ENCODE measurements around the gene RAB40AL.

DNA sequence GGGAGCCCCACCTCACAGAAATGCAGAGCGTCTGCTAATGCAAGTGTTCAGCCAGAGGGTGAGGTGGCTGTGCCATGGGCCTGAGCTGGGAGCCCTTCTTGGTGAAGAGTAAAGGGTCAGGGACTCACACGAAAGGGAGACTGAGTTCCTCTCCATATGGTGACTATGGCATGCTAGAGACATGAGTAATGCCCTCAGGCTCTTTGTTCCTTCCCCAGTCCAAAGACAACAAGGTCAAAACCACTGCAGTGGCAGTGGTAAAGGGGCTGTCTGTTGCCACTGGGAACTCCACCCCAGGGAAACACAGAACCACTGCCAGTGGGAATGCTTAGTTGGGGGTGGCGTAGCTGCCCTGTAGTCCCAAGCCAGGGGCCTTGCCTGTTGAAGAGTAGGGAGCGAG lies 22.4 kb downstream of the RAB40AL start:
- TF ChIP-seq, protein P1, sequence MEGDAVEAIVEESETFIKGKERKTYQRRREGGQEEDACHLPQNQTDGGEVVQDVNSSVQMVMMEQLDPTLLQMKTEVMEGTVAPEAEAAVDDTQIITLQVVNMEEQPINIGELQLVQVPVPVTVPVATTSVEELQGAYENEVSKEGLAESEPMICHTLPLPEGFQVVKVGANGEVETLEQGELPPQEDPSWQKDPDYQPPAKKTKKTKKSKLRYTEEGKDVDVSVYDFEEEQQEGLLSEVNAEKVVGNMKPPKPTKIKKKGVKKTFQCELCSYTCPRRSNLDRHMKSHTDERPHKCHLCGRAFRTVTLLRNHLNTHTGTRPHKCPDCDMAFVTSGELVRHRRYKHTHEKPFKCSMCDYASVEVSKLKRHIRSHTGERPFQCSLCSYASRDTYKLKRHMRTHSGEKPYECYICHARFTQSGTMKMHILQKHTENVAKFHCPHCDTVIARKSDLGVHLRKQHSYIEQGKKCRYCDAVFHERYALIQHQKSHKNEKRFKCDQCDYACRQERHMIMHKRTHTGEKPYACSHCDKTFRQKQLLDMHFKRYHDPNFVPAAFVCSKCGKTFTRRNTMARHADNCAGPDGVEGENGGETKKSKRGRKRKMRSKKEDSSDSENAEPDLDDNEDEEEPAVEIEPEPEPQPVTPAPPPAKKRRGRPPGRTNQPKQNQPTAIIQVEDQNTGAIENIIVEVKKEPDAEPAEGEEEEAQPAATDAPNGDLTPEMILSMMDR (IDR thresholded peaks at IDR 0.05 in 4 of 5, conservative IDR thresholded peaks at IDR 0.05 in 1 of 5), result no peak
- TF ChIP-seq POLR2A (IDR thresholded peaks at IDR 0.05), result no peak
